ENCODE results near the gene CCNYL1. TPM values are rescaled to one million over a fixed set of nuclear protein-coding genes. Genes with fewer than 3 reads are reported as not detected.
A peak's percentile ranks its signal among the peaks of the same experiment; 100 is the strongest.
"Not testable (repeated sequence)": the region's sequence is repeated elsewhere in the genome, so short reads cannot be mapped to it uniquely, and the experiment has no call there.

CCNYL1 gene
- total RNA-seq, 1 donor from 2014 or later: 9.2 TPM

DNA sequence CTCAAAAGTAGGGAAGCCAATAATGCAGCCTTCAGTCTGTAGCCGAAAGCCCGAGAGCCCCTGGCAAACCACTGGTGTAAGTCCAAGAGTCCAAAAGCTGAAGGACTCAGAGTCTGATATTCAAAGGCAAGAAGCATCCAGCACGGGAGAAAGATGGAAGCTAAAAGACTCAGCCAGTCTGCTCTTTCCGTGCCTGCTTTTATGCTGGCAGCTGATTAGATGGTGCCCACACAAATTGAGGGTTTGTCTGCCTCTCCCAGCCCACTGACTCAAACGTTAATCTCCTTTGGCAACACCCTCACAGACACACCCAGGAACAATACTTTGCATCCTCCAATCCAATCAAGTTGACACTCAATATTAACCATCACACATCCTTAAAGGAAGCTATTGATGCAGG, 14.5 kb upstream of the CCNYL1 start:
- not testable (repeated sequence) for ATAC-seq; DNase-seq (ENCODE audit: low spot score)

DNA sequence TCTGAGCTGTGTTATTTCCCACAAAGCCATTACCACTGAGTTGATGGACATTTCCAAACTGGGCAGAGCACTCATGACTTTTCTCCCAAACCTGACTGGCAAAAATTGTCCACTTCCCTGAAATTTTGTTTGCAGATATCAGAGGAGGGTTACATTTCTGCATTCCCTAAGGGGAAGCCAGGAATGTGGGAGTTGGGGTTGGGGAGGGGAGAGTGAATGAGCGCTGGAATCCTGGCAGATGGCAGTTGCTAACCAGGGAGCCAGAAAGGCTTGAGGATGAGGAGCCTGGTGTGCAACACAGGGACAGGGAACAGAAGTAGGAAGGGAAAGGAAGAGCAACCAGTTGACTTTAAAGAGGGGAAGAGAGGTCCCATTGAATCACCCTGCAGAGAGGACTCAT, 14.0 kb upstream of the CCNYL1 start:
- ATAC-seq (no peak), DNase-seq (ENCODE audit: low spot score) (no peak)

DNA sequence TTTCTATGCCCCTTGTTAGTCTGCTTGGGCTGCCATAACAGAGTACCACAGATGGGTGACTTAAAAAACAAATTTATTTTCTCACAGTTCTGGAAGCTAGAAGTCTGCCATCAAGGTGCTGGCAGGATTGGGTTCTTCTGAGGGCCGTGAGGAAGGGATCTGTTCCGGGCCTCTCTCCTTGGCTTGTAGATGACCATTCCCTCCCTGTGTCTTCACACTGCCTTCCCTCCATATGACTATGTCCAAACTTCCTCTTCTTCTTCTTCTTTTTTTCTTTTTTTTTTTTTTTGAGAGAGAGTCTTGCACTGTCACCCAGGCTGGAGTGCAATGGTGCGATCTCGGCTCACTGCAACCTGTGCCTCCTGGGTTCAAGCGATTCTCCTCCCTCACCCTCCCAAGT, 13.1 kb upstream of the CCNYL1 start:
- ATAC-seq: no peak

DNA sequence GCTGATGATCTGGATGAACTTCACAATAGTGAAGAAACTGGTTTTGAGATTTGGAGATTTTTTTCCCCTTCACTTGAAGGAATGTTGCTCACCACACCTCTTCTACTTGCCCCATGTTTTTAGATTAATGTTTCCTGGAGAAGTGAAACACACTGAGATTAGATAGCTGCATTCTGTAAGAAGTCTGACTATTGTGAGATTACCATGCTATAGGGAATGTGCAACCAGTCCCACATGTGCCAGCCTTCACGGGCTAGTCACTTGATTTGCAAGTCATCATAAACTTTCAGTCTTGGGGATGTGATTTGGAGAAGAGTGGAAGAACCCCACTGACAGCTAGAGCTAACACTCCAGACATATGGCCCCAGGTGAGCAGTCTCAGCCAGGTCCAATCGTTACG, 7.4 kb upstream of the CCNYL1 start:
- no peak for ATAC-seq
- no peak for DNase-seq (ENCODE audit: low spot score)

More for the DNA sequence above, 13.1 kb upstream of the CCNYL1 start:
- DNase-seq (ENCODE audit: low spot score): no peak

DNA sequence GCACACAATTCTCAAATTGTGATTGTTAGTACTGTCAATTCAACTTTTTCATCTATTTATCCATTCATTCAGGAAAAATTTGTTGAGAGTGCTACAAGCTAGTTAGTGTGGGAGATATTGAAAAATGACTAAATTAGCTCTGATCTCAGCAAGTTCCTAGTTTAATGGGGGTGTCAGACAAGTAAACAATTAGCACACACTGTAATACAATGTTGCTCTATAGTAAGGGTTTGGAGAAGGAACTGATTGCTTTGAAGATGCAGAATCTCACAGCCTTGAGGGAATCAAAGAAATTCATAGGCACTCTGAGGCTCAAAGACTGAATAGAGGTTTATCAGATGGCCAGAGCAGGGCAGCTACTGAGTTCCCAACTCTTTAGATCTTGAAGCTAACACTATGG, 6.8 kb upstream of the CCNYL1 start:
- no peak for DNase-seq (ENCODE audit: low spot score)
- no peak for ATAC-seq

DNA sequence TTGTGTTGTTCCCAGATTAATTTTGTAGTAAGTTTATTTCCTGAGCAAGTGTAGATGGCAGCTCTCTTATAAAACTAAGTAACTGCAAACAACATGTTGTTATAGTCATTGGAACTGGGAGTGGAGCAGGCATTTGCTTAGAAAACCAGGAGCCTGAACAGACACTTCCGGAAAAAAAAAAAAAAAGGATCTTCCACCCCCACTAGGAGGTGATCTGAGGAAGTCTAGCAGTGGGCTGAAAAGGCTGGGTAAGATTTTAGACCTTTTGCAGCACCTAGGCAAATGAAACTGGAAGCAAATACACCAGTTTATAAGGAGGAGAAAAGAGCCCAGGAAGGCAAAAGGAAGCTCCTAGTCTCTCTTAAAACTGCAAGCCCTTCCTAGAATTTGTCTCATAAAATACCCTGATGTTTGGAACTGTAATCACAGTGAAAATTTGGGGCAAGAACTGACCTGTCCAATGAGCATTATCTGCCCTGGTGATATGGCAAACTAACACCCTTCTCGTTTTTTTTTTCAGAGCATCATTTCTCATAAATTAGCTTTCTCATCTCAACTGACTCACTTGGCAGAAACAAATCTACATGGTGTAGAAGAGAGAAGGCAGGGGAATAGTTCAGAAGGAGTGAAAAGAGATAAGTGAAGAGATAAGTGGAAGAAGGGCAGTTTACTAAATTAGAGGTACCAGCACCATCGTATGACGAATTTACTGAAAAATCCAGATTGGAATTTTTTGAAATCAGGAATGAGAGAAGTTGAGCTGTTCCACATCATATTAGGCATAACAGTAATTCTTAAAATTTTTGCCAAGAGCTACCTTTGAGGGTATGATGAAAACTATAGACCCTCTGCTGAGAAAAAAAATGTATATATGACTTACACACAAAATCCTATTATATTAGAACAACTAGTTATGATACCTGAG, 4.2 kb upstream of the CCNYL1 start:
- DNase-seq (ENCODE audit: low spot score) (no peak), ATAC-seq (no peak)

DNA sequence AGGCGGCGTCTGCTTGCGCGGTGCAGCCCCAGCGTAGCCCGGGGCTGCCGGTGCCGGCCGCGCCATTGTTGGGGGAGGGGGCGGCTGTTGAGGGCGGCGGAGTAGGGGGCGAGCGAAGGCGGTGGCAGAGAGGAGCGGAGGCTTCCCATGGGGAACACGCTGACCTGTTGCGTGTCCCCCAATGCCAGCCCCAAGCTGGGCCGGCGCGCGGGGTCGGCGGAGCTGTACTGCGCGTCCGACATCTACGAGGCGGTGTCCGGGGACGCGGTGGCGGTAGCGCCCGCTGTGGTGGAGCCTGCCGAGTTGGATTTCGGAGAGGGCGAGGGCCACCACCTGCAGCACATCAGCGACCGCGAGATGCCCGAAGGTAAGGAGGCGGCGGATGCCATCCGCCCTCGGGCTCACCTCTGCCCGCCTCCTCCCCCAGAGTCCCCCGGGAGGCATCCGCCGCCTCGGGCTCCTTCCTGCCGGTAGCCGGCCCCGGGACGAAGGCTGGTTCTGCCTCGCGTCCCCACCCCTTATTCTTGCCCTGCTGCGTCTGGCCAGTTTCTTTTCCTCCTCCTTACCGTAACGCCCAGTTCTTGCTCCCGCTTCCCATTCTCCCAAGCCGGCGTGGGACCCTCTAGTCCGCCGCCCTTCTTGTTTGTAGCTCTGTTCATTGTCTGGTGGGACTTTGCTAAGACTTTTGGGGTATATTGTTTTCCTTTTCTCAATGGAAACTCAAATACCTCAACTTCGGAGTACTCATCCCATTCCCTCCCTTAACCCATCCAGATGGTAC, 500 bp downstream of the CCNYL1 start:
- DNase-seq (ENCODE audit: low spot score) (no peak), ATAC-seq (peak; percentile 22)

DNA sequence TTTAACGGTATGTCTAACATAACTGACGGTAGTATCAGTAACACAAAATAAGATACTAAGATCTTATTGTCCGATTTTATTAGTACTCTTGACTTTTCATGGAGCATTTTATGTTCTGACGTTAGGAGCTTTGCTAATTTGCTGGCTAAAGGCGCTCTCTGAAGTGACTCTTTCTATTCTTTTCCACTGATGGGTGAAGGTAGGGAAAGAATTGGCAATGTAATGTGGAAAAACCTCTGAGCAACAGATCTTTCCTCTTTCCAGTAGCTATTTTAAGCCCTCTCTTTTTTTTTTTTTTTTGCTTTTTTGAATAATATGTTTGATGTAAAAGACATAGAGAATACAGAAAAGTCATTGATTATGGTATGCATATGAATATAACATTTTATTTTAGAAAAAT, 4.6 kb downstream of the CCNYL1 start:
- no peak for DNase-seq (ENCODE audit: low spot score)
- no peak for ATAC-seq

DNA sequence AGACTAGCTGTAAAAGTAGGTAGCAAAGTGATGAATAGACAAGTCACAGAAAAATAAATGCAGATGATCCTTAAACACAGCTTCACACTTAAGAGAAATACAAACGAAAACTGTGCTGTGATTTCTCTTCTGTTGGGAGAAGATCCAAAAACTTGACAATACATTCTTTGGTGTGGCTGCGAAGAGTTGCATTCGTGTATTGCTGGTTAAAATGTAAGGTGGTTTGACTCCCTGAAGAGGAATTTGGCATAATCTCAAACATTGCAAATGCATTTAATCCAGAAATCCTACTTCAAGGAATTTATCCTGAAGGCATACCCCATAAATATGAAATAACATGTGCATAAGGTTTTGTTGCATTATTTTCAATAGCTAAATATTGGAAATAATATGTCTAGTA, 7.1 kb downstream of the CCNYL1 start:
- ATAC-seq (no peak), DNase-seq (ENCODE audit: low spot score) (no peak)

DNA sequence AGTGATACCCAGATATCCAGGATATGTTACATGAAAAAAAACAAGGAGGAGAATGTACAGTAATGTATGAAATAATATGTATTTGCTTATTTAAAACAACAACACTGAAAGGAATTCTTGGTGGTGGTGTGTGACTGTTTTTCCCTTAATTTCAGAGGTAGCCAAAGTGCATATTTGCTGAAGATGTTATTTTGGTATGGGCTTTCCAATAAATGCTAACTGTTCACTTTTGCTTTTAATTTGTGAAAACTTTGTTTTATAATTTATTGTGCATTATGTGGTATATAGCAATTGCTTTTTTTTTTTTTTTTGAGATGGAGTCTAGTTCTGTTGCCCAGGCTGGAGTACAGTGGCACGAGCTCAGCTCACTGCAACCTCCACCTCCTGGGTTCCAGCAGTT, 7.6 kb downstream of the CCNYL1 start:
- no peak for ATAC-seq
- DNase-seq (ENCODE audit: low spot score): no peak

DNA sequence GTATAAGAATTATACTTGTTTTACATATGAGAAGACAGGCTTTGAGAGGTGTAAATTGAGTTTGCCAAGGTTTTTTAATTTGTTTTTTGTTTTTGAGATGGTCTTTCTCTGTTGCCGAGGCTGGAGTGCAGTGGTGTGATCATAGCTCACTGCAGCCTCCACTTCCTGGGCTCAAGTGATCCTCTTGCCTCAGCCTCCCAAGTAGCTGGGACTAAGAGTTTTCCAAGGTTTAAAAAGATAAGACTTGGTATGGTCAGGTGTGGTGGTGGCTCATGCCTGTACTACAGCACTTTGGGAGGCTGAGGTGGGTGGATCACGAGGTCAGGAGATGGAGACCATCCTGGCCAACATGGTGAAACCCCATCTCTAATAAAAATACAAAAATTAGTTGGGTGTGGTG, 8.2 kb downstream of the CCNYL1 start:
- not testable (repeated sequence) for DNase-seq (ENCODE audit: low spot score); ATAC-seq

DNA sequence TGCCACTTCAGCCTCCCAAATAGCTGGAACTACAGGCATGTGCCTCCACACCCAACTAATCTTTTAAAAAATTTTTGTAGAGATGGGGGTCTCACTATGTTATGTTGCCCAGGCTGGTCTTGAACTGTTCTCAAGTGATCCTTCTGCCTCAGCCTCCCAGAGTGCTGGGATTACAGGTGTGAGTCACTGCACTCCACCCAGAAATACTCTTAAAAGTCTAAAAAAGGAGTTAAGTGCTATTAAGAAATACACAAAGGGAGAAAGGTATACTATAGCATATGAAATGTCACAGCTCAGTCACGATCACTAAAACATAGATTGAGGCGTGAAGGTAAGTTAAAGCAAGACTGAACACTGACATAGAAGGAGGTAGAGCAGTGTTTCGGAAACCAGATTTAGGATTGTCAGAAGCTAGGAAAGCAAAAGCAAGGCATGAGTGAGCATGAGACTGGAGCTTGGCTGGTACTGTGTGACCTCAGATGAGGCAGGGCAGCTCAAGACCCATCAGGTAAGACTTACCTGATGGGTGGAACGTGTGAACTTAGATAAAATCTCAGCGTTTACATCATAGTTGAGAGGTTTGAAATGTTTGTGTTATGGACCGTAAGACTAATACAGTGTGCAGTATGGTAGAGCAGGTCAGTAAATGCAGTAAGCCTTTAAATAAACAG, 9.2 kb downstream of the CCNYL1 start:
- DNase-seq (ENCODE audit: low spot score): no peak
- ATAC-seq: peak; percentile 25

DNA sequence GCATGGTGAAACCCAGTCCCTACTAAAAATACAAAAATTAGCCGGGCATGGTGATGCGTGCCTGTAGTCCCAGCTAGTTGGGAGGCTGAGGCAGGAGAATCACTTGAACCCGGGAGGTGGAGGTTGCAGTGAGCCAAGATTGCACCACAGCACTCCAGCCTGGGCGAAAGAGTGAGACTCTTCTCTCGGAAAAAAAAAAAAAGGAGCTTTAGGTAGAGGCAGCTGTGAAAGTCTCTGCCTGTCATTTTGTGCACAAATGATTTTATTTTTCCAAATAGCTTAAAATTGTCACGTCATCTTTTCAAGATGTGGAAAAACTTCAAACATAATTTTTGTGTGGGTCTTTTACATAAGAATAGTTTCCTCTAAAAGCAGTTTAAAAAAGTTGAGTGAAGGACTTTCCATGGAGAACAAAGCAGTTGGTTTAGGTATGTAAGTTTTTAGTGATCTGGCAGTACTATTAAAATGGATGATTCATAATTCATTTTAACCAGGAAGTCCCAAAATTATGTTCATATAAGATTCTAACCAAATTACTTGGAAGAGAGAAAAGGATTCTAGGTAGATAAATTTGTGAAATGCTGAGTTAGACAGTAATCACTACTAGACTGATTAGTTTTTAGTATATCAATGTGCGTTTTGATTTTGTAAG, 11.5 kb downstream of the CCNYL1 start:
- ATAC-seq: no peak

DNA sequence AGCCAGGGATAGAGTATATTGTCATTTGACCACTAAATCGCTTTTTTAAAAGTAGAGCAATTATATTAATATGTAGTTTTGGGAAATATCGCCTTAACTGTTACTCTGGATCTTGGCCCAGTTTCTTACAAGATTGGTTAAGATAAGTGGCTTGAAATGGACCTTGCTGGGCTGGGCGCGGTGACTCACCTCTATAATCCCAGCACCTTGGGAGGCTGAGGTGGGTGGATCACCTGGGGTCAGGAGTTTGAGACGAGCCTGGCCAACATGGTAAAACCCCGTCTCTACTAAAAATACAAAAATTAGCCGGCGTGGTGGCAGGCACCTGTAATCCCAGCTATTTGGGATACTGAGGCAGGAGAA, 12.0 kb downstream of the CCNYL1 start:
- not testable (repeated sequence) for ATAC-seq; DNase-seq (ENCODE audit: low spot score)

More for the DNA sequence above, 11.5 kb downstream of the CCNYL1 start:
- no peak for DNase-seq (ENCODE audit: low spot score)

DNA sequence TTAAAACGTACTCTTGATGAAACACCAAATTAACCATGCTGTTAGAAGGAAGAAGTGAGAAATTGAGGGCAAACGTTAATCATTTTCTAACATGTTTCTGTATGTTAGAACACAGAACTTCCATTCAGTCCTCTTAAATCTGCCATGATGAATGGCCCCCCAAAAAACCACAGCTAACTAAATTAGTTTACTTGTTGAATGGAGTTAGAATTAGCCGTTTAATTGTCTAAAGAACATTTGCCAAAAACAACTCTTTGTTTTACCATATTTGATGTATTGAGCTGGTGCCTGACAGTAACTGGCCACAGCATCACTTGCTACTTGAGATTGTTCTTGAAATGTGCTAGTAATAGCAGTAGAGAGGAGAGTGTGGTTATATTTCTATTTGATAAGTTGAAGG, 12.7 kb downstream of the CCNYL1 start:
- ATAC-seq (no peak), DNase-seq (ENCODE audit: low spot score) (no peak)

DNA sequence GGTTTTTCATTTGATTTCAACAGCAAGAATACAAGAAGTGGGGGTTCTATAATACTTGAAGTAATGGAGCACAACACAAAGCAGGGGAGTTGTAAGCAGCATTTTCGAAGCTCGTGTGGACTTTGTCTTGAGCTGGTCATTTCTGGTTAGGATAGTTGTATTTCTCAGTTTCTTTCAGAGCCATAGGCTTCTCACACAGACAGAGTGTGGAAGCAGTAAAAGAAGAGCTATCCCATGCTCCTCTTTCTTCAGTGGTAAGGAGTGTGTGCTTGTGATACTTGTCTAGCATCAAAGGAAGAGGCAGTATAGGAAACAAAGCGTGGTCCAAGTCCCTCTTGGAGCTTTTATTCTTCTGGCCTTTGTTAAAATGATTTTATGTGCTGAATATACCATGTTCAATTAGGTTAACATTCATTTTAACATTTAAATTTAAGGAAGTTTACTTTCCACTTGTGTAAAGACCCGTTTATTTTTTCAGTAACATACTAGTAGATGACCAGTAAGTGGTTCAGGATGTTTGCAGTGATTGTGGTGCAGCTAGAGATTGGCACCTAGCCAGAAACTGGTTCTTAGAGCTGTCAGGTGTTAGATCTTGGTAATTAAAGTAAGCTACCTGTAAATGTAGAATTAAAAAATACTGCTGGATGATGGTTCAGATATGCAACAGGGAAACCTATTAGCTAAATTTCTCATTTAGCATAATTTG, 14.6 kb downstream of the CCNYL1 start:
- ATAC-seq (peak; percentile 55), DNase-seq (ENCODE audit: low spot score) (no peak)

DNA sequence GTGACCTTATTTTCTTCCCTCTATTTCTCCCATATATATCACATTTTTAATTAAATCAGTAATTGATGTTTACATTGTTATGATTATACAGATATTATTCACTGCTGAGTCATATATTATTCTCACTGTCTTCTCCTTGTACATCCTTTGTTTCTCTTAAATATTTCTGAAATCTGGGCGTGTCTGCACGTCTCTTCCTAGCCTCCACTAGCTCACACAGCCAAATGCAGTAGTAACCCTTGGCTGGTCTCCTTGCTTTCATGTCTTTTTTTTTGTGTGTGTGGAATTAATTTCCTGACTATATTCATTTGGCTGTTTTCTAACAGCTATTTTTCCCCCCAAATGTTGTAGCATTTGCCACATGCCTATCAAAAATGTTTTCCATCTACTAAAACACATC, 15.8 kb downstream of the CCNYL1 start:
- ATAC-seq (no peak), DNase-seq (ENCODE audit: low spot score) (no peak)

DNA sequence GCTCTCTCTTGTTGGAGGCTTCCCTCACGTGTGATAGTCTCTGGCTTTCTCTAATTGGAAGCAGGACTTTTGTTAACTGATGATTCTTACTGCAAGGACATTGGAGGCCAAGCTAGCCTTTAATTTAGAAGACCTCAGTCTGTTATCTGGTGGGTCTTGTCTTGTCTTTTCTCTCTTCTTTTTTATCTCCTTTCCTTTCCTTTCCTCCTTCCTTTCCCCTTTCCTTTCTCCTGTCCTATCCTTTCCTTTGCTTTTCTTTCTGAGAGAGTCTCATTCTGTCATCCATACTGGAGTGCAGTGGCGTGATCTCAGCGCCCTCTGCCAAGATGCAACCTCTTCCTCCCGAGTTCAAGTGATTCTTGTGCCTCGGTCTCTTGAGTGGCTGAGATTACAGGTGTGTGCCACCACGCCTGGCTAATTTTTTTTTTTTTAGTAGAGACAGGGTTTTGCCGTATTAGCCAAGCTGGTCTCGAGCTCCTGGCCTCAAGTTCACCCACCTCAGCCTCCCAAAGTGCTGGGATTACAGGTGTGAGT, 18.1 kb downstream of the CCNYL1 start:
- ATAC-seq: no peak
- DNase-seq (ENCODE audit: low spot score): no peak

DNA sequence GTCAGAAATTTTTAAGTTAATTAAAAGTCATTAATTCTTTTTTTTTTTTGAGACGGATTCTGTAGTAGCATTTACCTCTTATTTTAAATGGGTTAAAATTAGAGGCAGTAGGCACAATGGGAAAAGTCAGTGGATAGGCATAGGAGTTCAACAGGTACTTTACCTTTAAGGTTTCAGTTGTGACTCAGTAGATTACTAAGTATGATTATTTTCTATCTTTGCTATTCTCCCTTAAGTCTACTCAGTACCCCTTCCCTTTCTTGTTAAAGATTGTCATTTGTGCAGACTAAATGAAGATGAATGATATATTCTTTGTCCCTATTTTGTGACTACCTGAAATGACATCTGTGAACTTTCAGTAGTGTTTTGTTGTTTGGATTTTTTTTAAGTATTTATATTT, 19.7 kb downstream of the CCNYL1 start:
- no peak for ATAC-seq
- DNase-seq (ENCODE audit: low spot score): no peak

DNA sequence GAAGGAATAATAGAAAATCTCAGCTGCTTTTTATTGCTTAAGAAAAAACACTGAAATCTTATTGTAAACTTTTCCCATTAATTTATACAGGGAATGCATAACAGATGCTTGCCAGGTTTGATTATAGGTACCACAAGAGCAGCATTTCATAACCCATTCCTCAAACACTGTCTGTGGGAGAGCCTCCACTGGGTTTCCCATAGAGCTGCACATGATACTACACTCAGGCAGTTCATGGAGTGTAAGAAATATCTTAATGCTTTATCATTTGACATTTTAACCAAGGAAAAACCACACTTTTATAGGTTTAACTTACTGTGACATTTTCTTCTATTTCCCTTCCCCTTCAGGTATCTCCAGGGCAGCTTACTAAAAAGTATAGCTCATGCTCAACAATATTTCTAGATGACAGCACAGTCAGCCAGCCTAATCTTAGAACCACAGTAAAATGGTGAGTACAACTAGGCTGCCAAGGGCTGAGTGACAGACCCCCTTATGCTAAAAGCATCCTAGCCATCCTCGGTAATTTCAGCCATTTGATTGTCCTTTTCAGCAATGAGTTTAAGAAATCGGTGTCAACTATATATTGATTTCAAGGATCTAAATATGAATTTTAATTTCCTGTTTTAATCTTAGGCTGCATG, 22.3 kb downstream of the CCNYL1 start:
- ATAC-seq (peak; percentile 41), DNase-seq (ENCODE audit: low spot score) (no peak)
